Mammary epithelial cell (primary cell): ENCODE measurements around the gene DESI2.

Experiments
- CTCF ChIP-seq, 2 donors: IDR thresholded peaks in 1 of 2; conservative IDR thresholded peaks in 1 of 2; 2 replicates each; pipeline ENCODE4 v1.5.1; 2011 to 2012; ENCODE audit warnings: inconsistent platforms in 2 of 2, low read length in 2 of 2, mild to moderate bottlenecking in 2 of 2, control low read depth in 1 of 2, low read depth in 1 of 2; ENCODE audit not compliant: insufficient read depth in 1 of 2; ENCODE audit errors: extremely low read depth in 1 of 2
- EZH2 ChIP-seq: IDR thresholded peaks from 2 replicates; pipeline ENCODE4 v1.6.1; 2012; ENCODE audit warnings: low read length, inconsistent platforms, borderline replicate concordance

- TF ChIP-seq CTCF (conservative IDR thresholded peaks at IDR 0.05 in 1 of 2, IDR thresholded peaks at IDR 0.05 in 1 of 2; ENCODE audit: extremely low read depth in 1 of 2, insufficient read depth in 1 of 2, low read depth in 1 of 2, low read length in 2 of 2) (no peak), EZH2 (no peak)
These were observed 19.8 kb upstream of the DESI2 start for GRCh38 chr1:244633140-244633539.
